Activated naive CD4-positive, alpha-beta T cell treated with anti-CD3 and anti-CD28 coated beads, Interleukin-2, amount 50 U/mL, for 24 hours (primary cell): ENCODE data around the gene ETS1.

Experiments used
- H3K27ac Mint-ChIP-seq: one replicate; pipeline ENCODE4 v1.8.0; 2021; ENCODE audit warnings: mild to moderate bottlenecking, mixed read lengths
- H3K27me3 Mint-ChIP-seq: one replicate; pipeline ENCODE4 v1.8.0; 2021; ENCODE audit warnings: mixed read lengths
- H3K36me3 Mint-ChIP-seq: one replicate; pipeline ENCODE4 v1.8.0; 2021; ENCODE audit warnings: mixed read lengths
- H3K4me1 Mint-ChIP-seq: one replicate; pipeline ENCODE4 v1.8.0; 2021; ENCODE audit warnings: mixed read lengths
- H3K4me3 Mint-ChIP-seq: one replicate; pipeline ENCODE4 v1.8.0; 2021; ENCODE audit warnings: mild to moderate bottlenecking, mixed read lengths
- H3K9me3 Mint-ChIP-seq: one replicate; pipeline ENCODE4 v1.8.0; 2021; ENCODE audit warnings: mixed read lengths

Gene ETS1

GRCh38 chr11:128604723-128605122, 17.4 kb upstream of the ETS1 start:
- no peaks in the 10 kb centered on the region for H3K27me3 Mint-ChIP-seq
- H3K36me3 Mint-ChIP-seq = no peaks in the 10 kb centered on the region
- H3K9me3 Mint-ChIP-seq = no peaks in the 10 kb centered on the region
- peaks cover 67% of the 10 kb centered on the region for H3K4me1 Mint-ChIP-seq
- H3K27ac Mint-ChIP-seq = no peak overlapping the region
- no peak overlapping the region for H3K4me3 Mint-ChIP-seq

- H3K36me3 Mint-ChIP-seq = no peaks in the 10 kb centered on the region
- no peaks in the 10 kb centered on the region for H3K27me3 Mint-ChIP-seq
- no peak overlapping the region for H3K27ac Mint-ChIP-seq
- peaks cover 67% of the 10 kb centered on the region for H3K4me1 Mint-ChIP-seq
- H3K9me3 Mint-ChIP-seq = no peaks in the 10 kb centered on the region
- no peak overlapping the region for H3K4me3 Mint-ChIP-seq
Observed at GRCh38 chr11:128603752-128604414, 16.5 kb upstream of the ETS1 start.

- Mint-ChIP-seq H3K4me3 (no peak overlapping the region), H3K27ac (peak overlapping the region; percentile 59), H3K27me3 (no peaks in the 10 kb centered on the region), H3K9me3 (no peaks in the 10 kb centered on the region), H3K36me3 (no peaks in the 10 kb centered on the region), H3K4me1 (peaks cover 67% of the 10 kb centered on the region)
Observed at GRCh38 chr11:128603003-128603696, 15.8 kb upstream of the ETS1 start.

- Mint-ChIP-seq H3K4me3 (no peak overlapping the region), H3K27me3 (no peaks in the 10 kb centered on the region), H3K9me3 (no peaks in the 10 kb centered on the region), H3K4me1 (peaks cover 74% of the 10 kb centered on the region), H3K27ac (peak overlapping the region; percentile 15), H3K36me3 (no peaks in the 10 kb centered on the region)
Observed at GRCh38 chr11:128599729-128600128, 12.4 kb upstream of the ETS1 start.

- Mint-ChIP-seq H3K27ac (peak overlapping the region; percentile 87), H3K4me3 (no peak overlapping the region), H3K36me3 (no peaks in the 10 kb centered on the region), H3K9me3 (no peaks in the 10 kb centered on the region), H3K4me1 (peaks cover 64% of the 10 kb centered on the region), H3K27me3 (no peaks in the 10 kb centered on the region)
Observed at GRCh38 chr11:128598506-128599150, 11.3 kb upstream of the ETS1 start.

GRCh38 chr11:128598096-128598495, 10.7 kb upstream of the ETS1 start:
- Mint-ChIP-seq H3K4me3 (no peak overlapping the region), H3K4me1 (peaks cover 59% of the 10 kb centered on the region), H3K9me3 (no peaks in the 10 kb centered on the region), H3K36me3 (no peaks in the 10 kb centered on the region), H3K27me3 (no peaks in the 10 kb centered on the region), H3K27ac (no peak overlapping the region)

- Mint-ChIP-seq H3K27ac (no peak overlapping the region), H3K4me3 (no peak overlapping the region), H3K27me3 (no peaks in the 10 kb centered on the region), H3K36me3 (no peaks in the 10 kb centered on the region), H3K9me3 (no peaks in the 10 kb centered on the region), H3K4me1 (peaks cover 53% of the 10 kb centered on the region)
Observed at GRCh38 chr11:128597209-128597608, 9.9 kb upstream of the ETS1 start.

- no peaks in the 10 kb centered on the region for H3K36me3 Mint-ChIP-seq
Observed at GRCh38 chr11:128596250-128596649, 8.9 kb upstream of the ETS1 start.

GRCh38 chr11:128595775-128596174, 8.4 kb upstream of the ETS1 start:
- Mint-ChIP-seq H3K4me3 (no peak overlapping the region), H3K27ac (no peak overlapping the region), H3K4me1 (peaks cover 45% of the 10 kb centered on the region)

More at GRCh38 chr11:128596250-128596649, 8.9 kb upstream of the ETS1 start:
- Mint-ChIP-seq H3K9me3 (no peaks in the 10 kb centered on the region), H3K4me3 (no peak overlapping the region), H3K27ac (no peak overlapping the region), H3K4me1 (peaks cover 46% of the 10 kb centered on the region), H3K27me3 (no peaks in the 10 kb centered on the region)

GRCh38 chr11:128595221-128595620, 7.9 kb upstream of the ETS1 start:
- Mint-ChIP-seq H3K9me3 (no peaks in the 10 kb centered on the region), H3K27me3 (no peaks in the 10 kb centered on the region), H3K4me3 (no peak overlapping the region), H3K27ac (peak overlapping the region; percentile 4), H3K36me3 (no peaks in the 10 kb centered on the region), H3K4me1 (peaks cover 45% of the 10 kb centered on the region)

More at GRCh38 chr11:128595775-128596174, 8.4 kb upstream of the ETS1 start:
- H3K9me3 Mint-ChIP-seq = no peaks in the 10 kb centered on the region
- H3K27me3 Mint-ChIP-seq = no peaks in the 10 kb centered on the region
- H3K36me3 Mint-ChIP-seq = no peaks in the 10 kb centered on the region

- Mint-ChIP-seq H3K36me3 (no peaks in the 10 kb centered on the region), H3K4me1 (peaks cover 39% of the 10 kb centered on the region), H3K27ac (no peak overlapping the region), H3K27me3 (no peaks in the 10 kb centered on the region), H3K4me3 (no peak overlapping the region), H3K9me3 (peaks cover 7% of the 10 kb centered on the region)
Observed at GRCh38 chr11:128594226-128594625, 6.9 kb upstream of the ETS1 start.

GRCh38 chr11:128593281-128593680, 5.9 kb upstream of the ETS1 start:
- peaks cover 29% of the 10 kb centered on the region for H3K4me1 Mint-ChIP-seq
- no peak overlapping the region for H3K4me3 Mint-ChIP-seq
- H3K27ac Mint-ChIP-seq = no peak overlapping the region
- peaks cover 7% of the 10 kb centered on the region for H3K9me3 Mint-ChIP-seq
- H3K36me3 Mint-ChIP-seq = no peaks in the 10 kb centered on the region
- H3K27me3 Mint-ChIP-seq = no peaks in the 10 kb centered on the region

GRCh38 chr11:128592454-128592853, 5.1 kb upstream of the ETS1 start:
- H3K9me3 Mint-ChIP-seq = peaks cover 7% of the 10 kb centered on the region
- H3K36me3 Mint-ChIP-seq = no peaks in the 10 kb centered on the region
- H3K27ac Mint-ChIP-seq = no peak overlapping the region
- peaks cover 26% of the 10 kb centered on the region for H3K4me1 Mint-ChIP-seq
- no peak overlapping the region for H3K4me3 Mint-ChIP-seq
- H3K27me3 Mint-ChIP-seq = no peaks in the 10 kb centered on the region

GRCh38 chr11:128590587-128590986, 3.2 kb upstream of the ETS1 start:
- peaks cover 10% of the 10 kb centered on the region for H3K4me1 Mint-ChIP-seq
- H3K4me3 Mint-ChIP-seq = no peak overlapping the region
- H3K27me3 Mint-ChIP-seq = no peaks in the 10 kb centered on the region
- H3K36me3 Mint-ChIP-seq = no peaks in the 10 kb centered on the region
- H3K9me3 Mint-ChIP-seq = peaks cover 7% of the 10 kb centered on the region
- no peak overlapping the region for H3K27ac Mint-ChIP-seq

- no peak overlapping the region for H3K4me3 Mint-ChIP-seq
- no peaks in the 10 kb centered on the region for H3K36me3 Mint-ChIP-seq
- H3K9me3 Mint-ChIP-seq = peaks cover 7% of the 10 kb centered on the region
- no peaks in the 10 kb centered on the region for H3K27me3 Mint-ChIP-seq
- H3K4me1 Mint-ChIP-seq = peaks cover 4% of the 10 kb centered on the region
- no peak overlapping the region for H3K27ac Mint-ChIP-seq
Observed at GRCh38 chr11:128589998-128590397, 2.6 kb upstream of the ETS1 start.

GRCh38 chr11:128588093-128588492, 735 bp upstream of the ETS1 start:
- H3K27ac Mint-ChIP-seq = no peak overlapping the region
- H3K4me1 Mint-ChIP-seq = peaks cover 17% of the 10 kb centered on the region
- H3K9me3 Mint-ChIP-seq = peaks cover 7% of the 10 kb centered on the region
- no peak overlapping the region for H3K4me3 Mint-ChIP-seq
- H3K27me3 Mint-ChIP-seq = no peaks in the 10 kb centered on the region
- H3K36me3 Mint-ChIP-seq = no peaks in the 10 kb centered on the region
